Uterus (tissue), 2 donors: ENCODE measurements around the gene FABP6.

Source experiments
- CTCF ChIP-seq, 4 experiments: fragments of 200-600 bp in 2 of 4; fragments of 450-650 bp in 2 of 4; sonication (generic) in 2 of 4; IDR thresholded peaks; one replicate each; pipeline ENCODE4 v1.5.1; 2016 to 2019; ENCODE audit warnings: antibody characterized with exemption in 4 of 4, mild to moderate bottlenecking in 2 of 4, moderate library complexity in 1 of 4
- POLR2A ChIP-seq, 2 donors: fragments of 450-650 bp; IDR thresholded peaks; one replicate each; pipeline ENCODE4 v1.6.1; 2016; ENCODE audit warnings: antibody characterized with exemption in 2 of 2, mild to moderate bottlenecking in 1 of 2, moderate library complexity in 1 of 2

GRCh38 chr5:160221082-160221481 lies 8.2 kb upstream of the FABP6 start:
- TF ChIP-seq CTCF (IDR thresholded peaks at IDR 0.05) (no peak), POLR2A (IDR thresholded peaks at IDR 0.05) (no peak)
